DND-41 (cell line): ENCODE results near the gene YWHAG.

Experiments
- ATAC-seq: fragments of 200-7000 bp; cut with Tn5 transposase; 3 replicates; pipeline ENCODE4 v1.9.1; 2021; ENCODE audit warnings: low read depth; ENCODE audit not compliant: insufficient read depth
- DNase-seq: peaks from one replicate; pipeline ENCODE4 v3.0.0-alpha.2; 2020
- H2AFZ ChIP-seq: 2 replicates; pipeline ENCODE4 v1.6.0; 2012; ENCODE audit warnings: low read depth, low read length
- H3K27ac ChIP-seq: 2 replicates; pipeline ENCODE4 v1.5.1; 2012; ENCODE audit warnings: low read length, inconsistent platforms
- H3K27me3 ChIP-seq: fragments of 200-600 bp; sonication (generic); 2 replicates; pipeline ENCODE4 v1.6.0; 2012; ENCODE audit warnings: low read length, mild to moderate bottlenecking, inconsistent platforms; ENCODE audit not compliant: insufficient read depth, poor library complexity
- H3K36me3 ChIP-seq: 2 replicates; pipeline ENCODE4 v1.5.1; 2012; ENCODE audit warnings: low read length, inconsistent platforms; ENCODE audit not compliant: insufficient read depth
- H3K4me1 ChIP-seq: 2 replicates; pipeline ENCODE4 v1.5.1; 2012; ENCODE audit warnings: mild to moderate bottlenecking, low read length; ENCODE audit not compliant: insufficient read depth
- H3K4me2 ChIP-seq: 2 replicates; pipeline ENCODE4 v1.6.0; 2012; ENCODE audit warnings: mild to moderate bottlenecking, moderate library complexity, low read length, inconsistent platforms; ENCODE audit not compliant: insufficient read depth
- H3K4me3 ChIP-seq, 2 experiments: fragments of 200-600 bp in 1 of 2; shearing (Covaris generic) in 1 of 2; 2 replicates each; pipeline ENCODE4 v1.5.1; 2012 to 2016; ENCODE audit warnings: inconsistent platforms in 2 of 2, low read length in 2 of 2, mild to moderate bottlenecking in 2 of 2, low read depth in 1 of 2, moderate library complexity in 1 of 2
- H3K79me2 ChIP-seq: 2 replicates; pipeline ENCODE4 v1.6.0; 2012; ENCODE audit warnings: low read length, inconsistent platforms; ENCODE audit not compliant: insufficient read depth
- H3K9ac ChIP-seq: 2 replicates; pipeline ENCODE4 v1.6.0; 2012; ENCODE audit warnings: low read depth, mild to moderate bottlenecking, inconsistent platforms, low read length, moderate library complexity
- H3K9me3 ChIP-seq: 2 replicates; pipeline ENCODE4 v1.5.1; 2012; ENCODE audit warnings: low read length, moderate library complexity, mild to moderate bottlenecking, inconsistent platforms; ENCODE audit not compliant: insufficient read depth, severe bottlenecking
- H4K20me1 ChIP-seq: 2 replicates; pipeline ENCODE4 v1.6.0; 2012; ENCODE audit warnings: low read length; ENCODE audit not compliant: insufficient read depth
- CTCF ChIP-seq: IDR thresholded peaks from 2 replicates; pipeline ENCODE4 v1.5.1; 2012; ENCODE audit warnings: borderline replicate concordance, low read length, moderate library complexity, mild to moderate bottlenecking; ENCODE audit not compliant: poor library complexity, severe bottlenecking; ENCODE audit errors: extremely low read depth
- EZH2 ChIP-seq: IDR thresholded peaks from 3 replicates; pipeline ENCODE4 v1.6.1; 2012; ENCODE audit warnings: borderline replicate concordance, low read depth, mild to moderate bottlenecking, moderate library complexity, low read length, inconsistent platforms; ENCODE audit not compliant: severe bottlenecking

YWHAG gene

GRCh38 chr7:76349313-76349885 lies 9.4 kb downstream of the YWHAG start:
- no peak overlapping the region for H3K4me3 ChIP-seq
- TF ChIP-seq EZH2 (no peak), CTCF (no peak)
- 0 out of 2 replicates have a peak, but pooled peaks cover 4% of the 10 kb centered on the region for H3K4me1 ChIP-seq
- H3K9me3 ChIP-seq: no peaks in the 10 kb centered on the region
- H4K20me1 ChIP-seq: peaks cover 87% of the 10 kb centered on the region
- H3K27me3 ChIP-seq: no peaks in the 10 kb centered on the region
- H2AFZ ChIP-seq: no peak overlapping the region
- DNase-seq (no peak), ATAC-seq (no peak)
- no peak overlapping the region for H3K27ac ChIP-seq
- H3K9ac ChIP-seq: no peak overlapping the region
- H3K4me2 ChIP-seq: no peak overlapping the region
- peaks cover 85% of the 10 kb centered on the region for H3K36me3 ChIP-seq
- peaks cover 99% of the 10 kb centered on the region for H3K79me2 ChIP-seq

GRCh38 chr7:76347710-76348109 lies 11.1 kb downstream of the YWHAG start:
- Histone ChIP-seq H3K27me3 (no peaks in the 10 kb centered on the region), H3K27ac (no peak overlapping the region), H3K4me1 (0 out of 2 replicates have a peak, but pooled peaks cover 2% of the 10 kb centered on the region), H3K36me3 (peaks cover 92% of the 10 kb centered on the region), H4K20me1 (peaks cover 86% of the 10 kb centered on the region), H3K9ac (no peak overlapping the region), H3K9me3 (no peaks in the 10 kb centered on the region), H2AFZ (no peak overlapping the region), H3K4me3 (no peak overlapping the region), H3K79me2 (peaks cover 99% of the 10 kb centered on the region), H3K4me2 (no peak overlapping the region)
- TF ChIP-seq EZH2: no peak
- no peak for TF ChIP-seq CTCF
- DNase-seq: no peak
- ATAC-seq: no peak

GRCh38 chr7:76346778-76347177 lies 12.0 kb downstream of the YWHAG start:
- Histone ChIP-seq H3K9ac (no peak overlapping the region), H4K20me1 (peaks cover 88% of the 10 kb centered on the region), H2AFZ (no peak overlapping the region), H3K9me3 (no peaks in the 10 kb centered on the region), H3K36me3 (peaks cover 94% of the 10 kb centered on the region), H3K27ac (0 out of 2 replicates have a peak overlapping the region, but pooled peaks have one; percentile 23), H3K79me2 (peaks cover 99% of the 10 kb centered on the region), H3K4me2 (no peak overlapping the region), H3K4me1 (no peaks in the 10 kb centered on the region), H3K27me3 (no peaks in the 10 kb centered on the region), H3K4me3 (no peak overlapping the region)
- ATAC-seq (no peak), DNase-seq (no peak)
- TF ChIP-seq CTCF: no peak
- TF ChIP-seq EZH2: no peak
